GM19463 (cell line): Measurements from ENCODE around the gene LAMC1.

ENCODE experiments used
- ATAC-seq: cut with Tn5 transposase; IDR thresholded peaks from one replicate; pipeline ENCODE4 v1.9.1; 2021; ENCODE audit warnings: mild to moderate bottlenecking, moderate library complexity; ENCODE audit not compliant: unreplicated experiment

Gene LAMC1

DNA sequence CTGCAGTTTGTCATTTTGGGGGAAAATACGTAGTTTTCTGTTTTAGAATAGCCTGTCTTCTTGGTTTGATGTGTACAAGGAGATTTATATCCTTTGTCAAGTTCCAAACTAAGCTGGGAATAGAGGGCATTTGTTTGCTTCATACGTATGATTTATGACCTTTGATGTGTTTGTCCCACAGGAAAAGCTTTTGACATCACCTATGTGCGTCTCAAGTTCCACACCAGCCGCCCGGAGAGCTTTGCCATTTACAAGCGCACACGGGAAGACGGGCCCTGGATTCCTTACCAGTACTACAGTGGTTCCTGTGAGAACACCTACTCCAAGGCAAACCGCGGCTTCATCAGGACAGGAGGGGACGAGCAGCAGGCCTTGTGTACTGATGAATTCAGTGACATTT is 79.9 kb downstream of the LAMC1 start:
- no peak for ATAC-seq

DNA sequence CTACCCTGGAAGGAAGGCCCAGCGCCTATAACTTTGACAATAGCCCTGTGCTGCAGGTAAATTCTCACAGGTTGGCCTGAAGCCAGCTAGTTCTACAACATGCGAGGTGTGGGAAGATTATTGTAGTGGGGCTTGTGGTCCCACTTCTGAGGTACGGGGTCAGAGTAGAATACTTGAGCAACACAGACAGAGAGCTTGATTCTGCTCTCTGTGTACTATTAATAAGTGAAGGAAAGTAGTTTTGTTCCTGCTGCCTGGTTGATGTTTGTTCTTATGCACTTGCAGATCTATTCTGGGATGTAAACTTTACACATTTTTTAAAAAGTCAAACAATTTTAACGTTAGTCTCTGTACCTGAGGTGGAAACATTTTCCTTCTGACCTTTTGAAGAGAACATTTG is 80.4 kb downstream of the LAMC1 start:
- ATAC-seq = no peak

DNA sequence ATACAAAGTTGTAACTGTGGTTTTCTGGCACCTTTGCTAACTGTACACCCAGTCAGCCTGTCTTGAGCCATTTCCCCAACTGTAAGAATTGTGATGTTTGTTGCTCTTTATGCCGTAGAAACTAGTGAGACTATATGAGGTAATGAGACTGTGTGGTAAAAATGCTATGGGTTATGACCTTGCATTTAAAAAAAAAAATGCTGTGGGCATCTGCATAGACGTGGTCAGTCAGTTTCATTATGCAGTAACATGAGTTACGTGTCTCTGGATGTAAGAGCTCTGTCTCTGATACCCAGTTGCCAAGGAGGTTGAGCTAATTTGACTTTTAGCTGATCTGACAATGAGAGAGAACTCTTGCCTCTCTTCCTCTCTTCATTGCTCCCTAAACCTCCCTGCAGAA is 82.2 kb downstream of the LAMC1 start:
- no peak for ATAC-seq

DNA sequence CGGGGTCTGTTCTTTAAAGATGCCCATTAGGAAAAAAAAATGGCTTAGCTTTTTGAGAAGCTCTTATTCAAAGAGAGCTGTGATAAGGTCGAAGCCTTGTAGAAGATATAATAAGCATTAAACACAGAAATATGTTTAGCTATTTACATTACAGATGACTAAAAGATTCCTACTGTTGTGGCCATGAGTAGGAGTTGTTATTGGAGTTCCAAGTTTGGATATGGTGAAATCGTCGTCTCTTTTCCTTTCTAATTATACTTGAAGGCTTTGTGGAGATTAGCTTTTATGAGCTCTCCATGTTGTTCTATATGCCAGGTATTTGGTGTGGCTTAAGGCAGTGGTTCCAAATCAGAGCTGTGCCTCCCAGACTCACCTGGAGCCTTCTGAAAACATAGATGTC is 82.9 kb downstream of the LAMC1 start:
- ATAC-seq = no peak

DNA sequence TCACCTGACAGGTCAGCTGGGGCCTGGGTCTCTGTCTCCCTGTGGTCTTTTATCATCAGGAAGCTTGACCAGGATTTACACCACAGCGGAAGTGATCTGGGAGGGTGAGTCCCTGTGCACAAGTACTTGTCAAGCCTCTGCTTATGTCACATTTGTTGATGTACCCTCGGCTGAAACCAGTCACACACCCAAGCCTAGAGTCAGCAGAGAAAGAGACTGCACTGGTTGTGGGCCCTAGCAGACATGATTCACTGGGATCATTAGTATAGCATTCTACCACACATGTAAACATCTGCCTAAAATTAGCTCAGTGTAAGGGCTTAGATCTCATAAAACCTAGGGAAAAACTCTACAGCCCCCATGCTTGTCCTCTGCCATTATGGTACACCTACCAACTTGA is 83.5 kb downstream of the LAMC1 start:
- no peak for ATAC-seq

DNA sequence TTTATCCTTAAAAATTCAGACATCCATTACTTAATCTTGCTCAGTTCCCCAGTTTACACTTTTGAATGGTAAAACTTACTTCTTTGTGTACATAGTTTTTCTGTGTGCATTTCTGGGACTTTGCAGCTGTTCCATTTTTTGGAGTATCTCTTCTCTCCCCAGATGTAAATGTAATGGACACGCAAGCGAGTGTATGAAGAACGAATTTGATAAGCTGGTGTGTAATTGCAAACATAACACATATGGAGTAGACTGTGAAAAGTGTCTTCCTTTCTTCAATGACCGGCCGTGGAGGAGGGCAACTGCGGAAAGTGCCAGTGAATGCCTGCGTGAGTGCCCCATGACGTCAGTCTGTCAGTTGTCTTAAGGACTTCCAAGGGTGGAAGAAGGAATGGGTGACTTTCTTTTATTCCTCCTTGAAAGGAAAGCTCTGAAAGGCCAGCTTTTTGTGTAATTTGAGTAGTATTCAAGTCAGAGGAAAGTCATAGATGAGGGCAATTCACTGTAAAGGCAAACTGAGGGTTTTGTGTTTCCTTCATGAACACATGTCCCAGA is 87.2 kb downstream of the LAMC1 start:
- no peak for ATAC-seq

DNA sequence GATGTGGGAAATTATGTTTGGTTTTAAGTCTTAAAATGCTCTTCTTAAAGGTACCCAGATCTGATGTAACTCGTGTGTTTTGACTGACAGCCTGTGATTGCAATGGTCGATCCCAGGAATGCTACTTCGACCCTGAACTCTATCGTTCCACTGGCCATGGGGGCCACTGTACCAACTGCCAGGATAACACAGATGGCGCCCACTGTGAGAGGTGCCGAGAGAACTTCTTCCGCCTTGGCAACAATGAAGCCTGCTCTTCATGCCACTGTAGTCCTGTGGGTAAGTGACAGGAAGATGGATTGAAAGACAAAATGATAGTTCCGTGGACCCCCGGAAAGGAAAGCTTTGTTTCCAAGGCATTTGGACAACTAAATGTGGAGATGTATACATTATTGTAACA is 91.2 kb downstream of the LAMC1 start:
- ATAC-seq = no peak

DNA sequence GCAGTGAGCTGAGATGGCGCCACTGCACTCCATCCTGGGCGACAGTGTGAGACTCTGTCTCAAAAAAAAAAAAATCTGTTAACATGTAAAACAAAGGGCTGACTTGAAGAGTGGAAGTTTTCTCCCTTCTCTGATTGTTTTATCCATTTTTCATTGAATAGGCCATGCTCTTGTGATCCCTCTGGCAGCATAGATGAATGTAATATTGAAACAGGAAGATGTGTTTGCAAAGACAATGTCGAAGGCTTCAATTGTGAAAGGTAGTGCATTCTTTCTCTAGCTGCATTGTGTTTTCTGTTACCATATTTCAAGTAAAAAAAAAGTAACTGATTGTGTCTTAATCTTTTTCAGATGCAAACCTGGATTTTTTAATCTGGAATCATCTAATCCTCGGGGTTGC is 93.2 kb downstream of the LAMC1 start:
- no peak for ATAC-seq

DNA sequence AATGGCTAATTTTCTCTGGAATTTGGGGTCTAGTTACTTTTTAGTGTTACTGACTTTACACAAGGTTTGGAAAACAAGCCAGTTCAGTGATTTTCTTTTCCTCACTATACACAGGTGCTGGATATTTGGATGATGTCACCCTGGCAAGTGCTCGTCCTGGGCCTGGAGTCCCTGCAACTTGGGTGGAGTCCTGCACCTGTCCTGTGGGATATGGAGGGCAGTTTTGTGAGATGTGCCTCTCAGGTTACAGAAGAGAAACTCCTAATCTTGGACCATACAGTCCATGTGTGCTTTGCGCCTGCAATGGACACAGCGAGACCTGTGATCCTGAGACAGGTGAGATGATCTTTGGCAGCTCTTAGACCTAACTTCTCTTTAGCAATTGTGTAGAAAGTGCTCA is 98.4 kb downstream of the LAMC1 start:
- ATAC-seq = no peak

DNA sequence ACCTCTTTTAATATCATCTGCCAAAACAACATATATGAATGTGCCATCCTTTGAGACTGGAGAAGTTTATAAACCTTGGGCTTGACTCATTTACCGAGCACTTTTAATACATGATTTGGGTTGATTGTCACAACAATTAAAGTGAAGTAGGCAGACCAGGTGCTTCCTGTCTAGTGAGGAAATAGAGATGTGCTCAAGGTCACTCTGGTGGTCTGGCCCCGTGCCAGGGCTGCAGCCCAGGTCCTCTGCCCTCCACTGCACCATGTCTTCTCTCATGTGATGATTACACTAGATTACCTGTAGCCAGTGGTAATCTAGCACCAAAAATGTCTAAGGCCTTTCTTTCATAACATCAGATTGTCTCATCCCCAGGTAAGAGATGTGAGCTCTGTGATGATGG is 101.0 kb downstream of the LAMC1 start:
- ATAC-seq = no peak

DNA sequence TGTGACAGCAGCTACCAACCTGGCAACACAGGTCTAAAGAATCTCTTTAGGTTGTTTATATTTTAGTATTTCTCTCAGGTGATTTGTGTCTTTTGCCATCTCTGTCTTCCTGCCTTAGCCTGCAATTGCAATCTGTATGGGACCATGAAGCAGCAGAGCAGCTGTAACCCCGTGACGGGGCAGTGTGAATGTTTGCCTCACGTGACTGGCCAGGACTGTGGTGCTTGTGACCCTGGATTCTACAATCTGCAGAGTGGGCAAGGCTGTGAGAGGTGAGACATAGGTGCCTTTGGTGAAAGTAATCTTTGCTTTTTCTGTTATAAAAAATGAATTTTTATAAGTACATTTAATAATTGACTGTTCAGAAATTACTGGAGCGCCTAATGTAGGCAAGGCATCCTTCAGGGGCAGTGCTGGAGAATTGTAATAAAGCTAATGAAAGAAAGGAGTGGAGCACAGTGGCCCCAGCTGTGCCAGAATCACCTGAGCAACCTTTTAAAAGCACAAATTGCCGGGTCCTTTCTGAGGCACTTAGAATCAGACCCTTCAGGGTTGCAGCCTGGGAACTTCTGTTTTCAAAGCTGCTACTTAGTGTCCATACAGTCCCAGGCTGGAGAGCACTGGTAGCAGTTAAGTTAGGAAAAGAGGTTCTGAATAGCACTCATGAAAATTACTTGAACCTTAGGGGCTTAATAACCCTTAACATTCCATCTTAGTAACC is 102.2 kb downstream of the LAMC1 start:
- ATAC-seq = no peak

DNA sequence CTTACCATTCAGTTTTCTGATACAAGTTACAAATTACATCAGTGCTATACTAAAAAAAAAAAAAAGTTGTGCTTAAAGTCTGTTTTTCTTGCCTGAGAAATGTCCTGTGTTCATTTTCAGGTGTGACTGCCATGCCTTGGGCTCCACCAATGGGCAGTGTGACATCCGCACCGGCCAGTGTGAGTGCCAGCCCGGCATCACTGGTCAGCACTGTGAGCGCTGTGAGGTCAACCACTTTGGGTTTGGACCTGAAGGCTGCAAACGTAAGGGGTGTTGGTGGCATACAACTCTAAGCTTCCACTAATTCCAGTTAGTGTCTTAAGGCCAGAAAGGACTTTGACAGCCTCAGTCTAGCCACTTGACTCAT is 102.8 kb downstream of the LAMC1 start:
- no peak for ATAC-seq

DNA sequence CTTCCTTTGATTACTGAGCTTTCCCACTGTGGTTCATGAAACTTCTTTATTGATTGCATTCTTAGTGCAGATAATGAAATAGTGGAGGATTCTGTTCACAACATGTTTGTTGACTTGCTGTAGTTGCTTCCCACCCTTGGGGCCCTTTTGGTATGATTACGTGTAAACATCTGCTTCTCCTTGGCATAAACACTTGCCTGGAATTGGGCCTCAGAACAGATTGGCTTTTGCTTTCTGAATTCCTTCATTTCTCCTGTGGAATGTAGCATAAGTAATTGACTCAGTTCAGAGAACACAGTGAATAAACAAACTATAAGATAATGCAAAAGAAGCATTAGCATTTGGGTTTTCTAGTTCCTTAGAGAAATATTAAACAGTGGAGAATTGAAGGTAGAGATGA is 103.3 kb downstream of the LAMC1 start:
- no peak for ATAC-seq

DNA sequence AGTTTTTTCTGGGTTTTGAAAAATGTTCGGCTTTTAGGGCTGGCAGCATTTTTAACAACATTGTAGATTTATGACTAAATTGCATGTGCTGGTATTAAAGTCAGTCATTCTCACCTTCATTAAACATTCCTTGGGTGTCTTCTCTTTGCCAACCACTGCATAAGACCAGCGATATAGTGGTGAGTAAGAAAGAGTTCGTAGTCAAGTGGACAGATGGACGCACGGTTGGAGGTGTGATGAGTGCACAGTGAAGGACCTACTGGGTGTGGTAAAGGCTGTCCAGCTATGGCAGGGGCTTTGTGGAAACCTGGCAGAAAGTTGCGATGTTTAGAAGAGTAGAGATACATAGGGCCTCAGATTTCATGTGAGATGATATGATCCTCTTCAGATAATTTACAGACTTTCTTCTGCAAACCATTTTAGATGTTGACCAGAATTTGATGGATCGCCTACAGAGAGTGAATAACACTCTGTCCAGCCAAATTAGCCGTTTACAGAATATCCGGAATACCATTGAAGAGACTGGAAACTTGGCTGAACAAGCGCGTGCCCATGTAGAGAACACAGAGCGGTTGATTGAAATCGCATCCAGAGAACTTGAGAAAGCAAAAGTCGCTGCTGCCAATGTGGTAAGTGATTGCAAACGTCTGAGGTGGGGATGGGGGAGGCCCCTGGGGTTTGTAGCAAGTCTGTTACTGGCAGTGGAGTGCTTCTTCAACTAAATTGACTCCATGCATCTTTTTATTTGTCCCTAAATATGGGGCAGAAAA is 106.9 kb downstream of the LAMC1 start:
- no peak for ATAC-seq

DNA sequence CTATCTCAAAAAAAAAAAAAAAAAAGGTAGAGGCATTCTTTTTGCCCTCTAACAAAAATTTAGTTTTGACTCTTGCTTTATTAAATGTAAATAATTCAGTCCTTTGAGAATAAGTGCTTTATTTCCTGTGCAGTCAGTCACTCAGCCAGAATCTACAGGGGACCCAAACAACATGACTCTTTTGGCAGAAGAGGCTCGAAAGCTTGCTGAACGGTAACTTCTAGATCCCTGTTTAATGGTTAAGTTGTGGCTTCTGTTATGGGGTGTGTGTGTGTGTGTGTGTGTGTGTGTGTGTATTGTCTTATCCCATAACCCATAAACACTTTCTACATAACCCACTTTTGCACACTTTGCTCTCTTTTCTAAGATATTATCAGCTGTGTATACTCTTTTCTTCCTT is 107.9 kb downstream of the LAMC1 start:
- no peak for ATAC-seq

DNA sequence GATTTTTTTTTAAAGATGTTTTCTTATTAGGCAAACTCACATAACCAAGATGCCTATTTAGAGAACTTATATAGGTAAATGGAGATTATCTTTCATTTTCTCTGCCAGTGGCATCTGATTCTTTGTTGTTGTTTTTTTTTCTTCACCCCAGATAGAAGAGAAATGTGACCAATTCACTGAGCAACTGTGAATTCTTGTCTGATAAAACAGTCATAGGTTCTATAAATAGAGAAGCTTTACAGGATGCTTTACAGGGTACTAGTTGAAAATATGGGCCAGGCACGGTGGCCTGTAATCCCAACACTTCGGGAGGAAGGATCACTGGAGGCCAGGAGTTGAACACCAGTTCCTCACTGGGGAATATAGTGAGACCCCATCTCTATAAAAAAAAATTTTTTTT is 112.1 kb downstream of the LAMC1 start:
- ATAC-seq = no peak

DNA sequence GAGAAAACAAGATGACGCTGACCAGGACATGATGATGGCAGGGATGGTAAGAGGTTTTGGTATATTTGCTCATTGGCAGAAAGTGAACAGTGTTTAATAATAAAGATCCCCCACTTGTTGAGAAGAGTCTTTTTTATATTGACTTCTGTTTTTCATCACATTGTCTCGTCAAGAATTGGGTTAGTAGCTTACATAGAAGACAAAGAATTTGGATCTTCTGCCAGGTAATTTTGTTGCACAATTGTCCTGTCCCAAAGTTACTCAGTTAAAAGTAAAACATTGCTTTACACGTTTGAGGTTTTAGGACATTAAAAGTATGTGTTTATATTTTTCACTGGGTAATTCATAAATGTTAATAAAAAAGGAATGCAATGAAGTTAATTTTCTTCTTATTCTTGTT is 114.6 kb downstream of the LAMC1 start:
- ATAC-seq = no peak

DNA sequence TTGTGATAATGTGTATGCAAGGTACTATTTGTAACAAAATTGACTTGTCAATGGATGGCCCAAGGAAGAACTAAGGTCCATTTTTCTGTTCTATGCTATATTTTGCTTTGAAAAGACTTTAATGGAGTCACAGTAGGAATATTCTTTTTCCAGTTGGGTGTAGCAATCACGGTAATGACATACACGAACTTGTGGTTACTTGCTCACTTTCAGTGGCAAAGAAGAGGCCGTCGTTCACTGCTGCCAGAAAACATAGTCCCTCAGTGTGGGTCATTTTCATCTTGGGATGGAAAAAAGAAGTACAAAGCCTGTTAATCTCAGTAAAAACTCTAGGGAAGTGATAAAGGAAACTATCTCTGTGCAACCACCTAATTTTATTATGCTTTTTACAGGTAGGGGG is 115.1 kb downstream of the LAMC1 start:
- no peak for ATAC-seq

DNA sequence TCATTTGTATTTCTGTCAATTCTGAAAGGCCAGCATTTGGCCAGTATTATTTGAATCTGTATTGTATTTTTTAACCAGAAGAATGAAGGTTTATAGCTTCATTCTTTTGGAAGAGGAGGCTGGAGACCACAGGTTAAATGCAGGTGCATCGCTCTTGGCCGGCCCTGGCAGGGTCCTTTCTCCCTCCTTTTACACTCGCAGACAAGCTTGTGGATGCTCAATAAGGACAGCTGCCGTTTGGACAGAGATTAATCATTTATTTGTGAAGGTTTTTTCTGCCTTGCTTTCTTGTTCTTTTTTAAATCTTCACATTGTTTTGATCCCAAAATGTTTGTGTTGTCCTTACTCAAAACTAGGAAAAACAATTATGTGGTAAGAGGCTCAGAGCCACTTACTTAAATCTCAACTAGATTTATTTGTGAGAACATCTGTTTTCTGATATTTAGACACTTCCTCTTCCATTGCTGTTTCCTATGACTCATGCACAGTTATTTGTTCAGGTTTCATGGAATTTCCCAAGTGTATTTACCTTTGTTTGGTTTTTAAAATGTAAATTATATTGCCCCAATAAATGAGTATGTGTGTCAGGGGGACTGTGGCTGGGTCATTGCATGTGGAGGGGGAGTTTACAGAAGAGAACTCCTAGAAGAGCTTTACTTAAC is 116.2 kb downstream of the LAMC1 start:
- no peak for ATAC-seq

DNA sequence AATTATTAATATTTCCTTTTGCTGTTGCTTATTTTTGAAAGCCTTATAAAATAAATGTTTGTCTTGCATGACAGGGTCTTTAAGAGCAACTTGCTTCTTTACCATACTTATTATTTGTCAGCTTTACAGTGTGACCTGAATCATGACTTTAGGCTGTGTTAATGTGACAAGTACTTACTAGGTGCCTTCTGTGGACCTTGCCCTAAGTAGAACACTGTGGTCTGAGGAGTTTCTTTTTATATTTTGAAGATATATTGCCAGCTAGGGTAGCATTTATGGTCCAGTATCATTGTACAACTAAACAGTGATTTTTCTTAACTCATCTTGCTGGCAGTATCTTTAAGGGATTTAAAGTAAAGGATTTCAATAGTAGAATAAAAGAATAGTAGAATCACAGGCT is 117.4 kb downstream of the LAMC1 start:
- ATAC-seq = no peak

DNA sequence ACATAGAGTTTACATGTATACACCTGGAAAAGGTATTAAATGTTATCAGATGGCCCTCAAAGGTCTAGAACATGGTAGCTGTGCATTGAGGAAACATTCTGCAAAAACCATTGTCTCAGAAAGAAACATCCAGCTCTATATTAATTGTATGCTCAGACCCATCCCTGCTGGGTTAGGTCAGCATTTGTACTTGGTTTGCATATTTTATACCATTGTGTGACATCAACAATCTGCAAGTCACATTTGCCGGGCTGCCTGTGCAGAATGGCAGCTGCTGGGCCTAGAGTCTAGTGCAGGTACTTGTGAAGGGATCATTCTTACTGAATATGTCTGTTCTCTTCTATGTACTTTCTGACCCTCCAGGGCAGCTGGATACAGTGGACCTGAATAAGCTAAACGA is 119.0 kb downstream of the LAMC1 start:
- no peak for ATAC-seq
